Gastroesophageal sphincter (tissue), 4 donors: ENCODE results near the gene DUSP11. TPM values are rescaled to one million over a fixed set of nuclear protein-coding genes. Genes with fewer than 3 reads are reported as not detected.
"Not testable (repeated sequence)": the region's sequence is repeated elsewhere in the genome, so short reads cannot be mapped to it uniquely, and the experiment has no call there.

Source experiments
- ATAC-seq: fragments of 150-250 bp; one replicate; pipeline ENCODE4 v1.9.1; 2016; ENCODE audit warnings: mild to moderate bottlenecking, moderate library complexity
- H3K27ac ChIP-seq, 4 donors: fragments of 200-600 bp; sonication (generic) in 3 of 4; 1 replicate in 3 of 4; 2 replicates in 1 of 4; pipeline ENCODE4 v1.5.1; 2016 to 2019
- H3K27me3 ChIP-seq: fragments of 200-600 bp; sonication (generic); one replicate; pipeline ENCODE4 v1.5.1; 2019
- H3K36me3 ChIP-seq, 2 donors: fragments of 200-600 bp; sonication (generic); one replicate each; pipeline ENCODE4 v1.5.1; 2019; ENCODE audit warnings: control low read depth in 1 of 2
- H3K4me1 ChIP-seq, 3 donors: fragments of 200-600 bp; sonication (generic); 1 replicate in 2 of 3; 2 replicates in 1 of 3; pipeline ENCODE4 v1.5.1; 2016 to 2019; ENCODE audit warnings: control low read depth in 2 of 3
- H3K4me3 ChIP-seq, 2 donors: fragments of 200-600 bp; sonication (generic); one replicate each; pipeline ENCODE4 v1.5.1; 2019; ENCODE audit warnings: mild to moderate bottlenecking in 1 of 2, moderate library complexity in 1 of 2
- H3K9me3 ChIP-seq, 3 donors: fragments of 200-600 bp; sonication (generic); one replicate each; pipeline ENCODE4 v1.5.1; 2017 to 2019; ENCODE audit warnings: control low read depth in 2 of 3
- EP300 ChIP-seq: sonication (generic); formaldehyde crosslinking; IDR thresholded peaks from one replicate; pipeline ENCODE4 v1.6.1; 2017; ENCODE audit warnings: antibody characterized with exemption, mild to moderate bottlenecking
- POLR2A ChIP-seq, 2 donors: fragments of 450-650 bp; IDR thresholded peaks; one replicate each; pipeline ENCODE4 v1.6.1; 2017; ENCODE audit warnings: antibody characterized with exemption in 2 of 2, mild to moderate bottlenecking in 2 of 2, moderate library complexity in 1 of 2
- POLR2AphosphoS5 ChIP-seq: sonication (generic); formaldehyde crosslinking; IDR thresholded peaks from one replicate; pipeline ENCODE4 v1.6.1; 2017; ENCODE audit warnings: antibody characterized with exemption
- WGBS, 2 donors: methylation state at CpG; one replicate each; pipeline ENCODE4 v1.1.5; 2018; ENCODE audit warnings: low coverage in 1 of 2; 5-methylcytosine and 5-hydroxymethylcytosine counted together
- total RNA-seq, 4 donors: library from RNA; depleted of rRNA; stranded (reverse); fragments of >200 nt; gene quantifications; one replicate each; pipeline ENCODE4 v1.1.0, GENCODE V29; 2016
- TF ChIP-seq, protein P1 (sequence below), 4 experiments: fragments of 200-600 bp in 2 of 4; fragments of 450-650 bp in 2 of 4; sonication (generic) in 1 of 4; IDR thresholded peaks; one replicate each; pipeline ENCODE4 v1.5.1; 2017 to 2019; ENCODE audit warnings: antibody characterized with exemption in 4 of 4, mild to moderate bottlenecking in 2 of 4, moderate library complexity in 2 of 4

The DUSP11 gene
- total RNA-seq, 4 donors from 2014 or later, result 19.6 to 25.8 (median 25.1) TPM

DNA sequence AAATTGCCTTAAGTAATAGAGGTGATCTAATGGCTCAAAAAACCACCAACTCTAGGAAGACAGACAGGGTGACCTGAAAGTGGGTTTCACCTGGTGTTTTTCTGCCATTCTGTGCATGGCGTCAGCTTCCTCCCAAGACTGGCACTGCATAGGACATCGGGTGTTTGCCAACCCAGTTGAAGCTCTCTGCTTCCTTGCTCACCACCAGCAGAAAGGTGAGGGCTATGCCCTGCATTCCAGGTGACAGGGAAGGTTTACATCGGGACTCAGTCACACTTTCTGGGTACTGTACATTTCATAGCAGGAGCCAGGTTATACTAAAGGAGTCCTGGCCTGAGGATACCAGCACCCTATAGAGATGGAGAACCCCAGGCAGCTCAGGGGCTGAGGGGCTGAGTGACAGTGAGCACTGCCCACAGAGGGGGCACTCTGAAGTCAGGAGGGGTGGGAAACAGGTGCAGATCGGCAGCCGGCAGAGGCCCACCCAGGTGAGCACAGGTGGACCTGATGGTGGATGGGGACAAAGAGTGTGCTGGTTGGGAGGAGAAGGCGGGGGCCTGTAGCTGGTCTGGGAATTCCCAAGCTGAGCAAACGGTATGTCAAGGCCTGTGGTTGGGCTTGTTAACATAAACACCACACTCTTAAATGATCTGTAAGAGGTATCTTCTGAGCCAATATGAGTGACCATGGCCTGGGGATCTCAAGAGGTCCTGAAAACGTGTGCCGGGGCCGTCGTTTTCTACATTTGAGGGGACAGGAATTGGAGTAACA lies 60.9 kb downstream of the DUSP11 start:
- no peaks in the 10 kb centered on the region for H3K9me3 ChIP-seq
- TF ChIP-seq EP300 (no peak), POLR2AphosphoS5 (no peak), POLR2A (IDR thresholded peaks at IDR 0.05) (no peak)
- TF ChIP-seq, protein P1, sequence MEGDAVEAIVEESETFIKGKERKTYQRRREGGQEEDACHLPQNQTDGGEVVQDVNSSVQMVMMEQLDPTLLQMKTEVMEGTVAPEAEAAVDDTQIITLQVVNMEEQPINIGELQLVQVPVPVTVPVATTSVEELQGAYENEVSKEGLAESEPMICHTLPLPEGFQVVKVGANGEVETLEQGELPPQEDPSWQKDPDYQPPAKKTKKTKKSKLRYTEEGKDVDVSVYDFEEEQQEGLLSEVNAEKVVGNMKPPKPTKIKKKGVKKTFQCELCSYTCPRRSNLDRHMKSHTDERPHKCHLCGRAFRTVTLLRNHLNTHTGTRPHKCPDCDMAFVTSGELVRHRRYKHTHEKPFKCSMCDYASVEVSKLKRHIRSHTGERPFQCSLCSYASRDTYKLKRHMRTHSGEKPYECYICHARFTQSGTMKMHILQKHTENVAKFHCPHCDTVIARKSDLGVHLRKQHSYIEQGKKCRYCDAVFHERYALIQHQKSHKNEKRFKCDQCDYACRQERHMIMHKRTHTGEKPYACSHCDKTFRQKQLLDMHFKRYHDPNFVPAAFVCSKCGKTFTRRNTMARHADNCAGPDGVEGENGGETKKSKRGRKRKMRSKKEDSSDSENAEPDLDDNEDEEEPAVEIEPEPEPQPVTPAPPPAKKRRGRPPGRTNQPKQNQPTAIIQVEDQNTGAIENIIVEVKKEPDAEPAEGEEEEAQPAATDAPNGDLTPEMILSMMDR (IDR thresholded peaks at IDR 0.05), result no peak
- H3K36me3 ChIP-seq, result no peaks in the 10 kb centered on the region
- H3K27me3 ChIP-seq, result no peaks in the 10 kb centered on the region
- H3K27ac ChIP-seq, result no peak overlapping the region
- 72 to 76% methylated on average over 5 to 7 of the region's 11 CpGs for WGBS, 2 donors
- no peaks in the 10 kb centered on the region for H3K4me1 ChIP-seq
- no peak for ATAC-seq
- no peak overlapping the region for H3K4me3 ChIP-seq

DNA sequence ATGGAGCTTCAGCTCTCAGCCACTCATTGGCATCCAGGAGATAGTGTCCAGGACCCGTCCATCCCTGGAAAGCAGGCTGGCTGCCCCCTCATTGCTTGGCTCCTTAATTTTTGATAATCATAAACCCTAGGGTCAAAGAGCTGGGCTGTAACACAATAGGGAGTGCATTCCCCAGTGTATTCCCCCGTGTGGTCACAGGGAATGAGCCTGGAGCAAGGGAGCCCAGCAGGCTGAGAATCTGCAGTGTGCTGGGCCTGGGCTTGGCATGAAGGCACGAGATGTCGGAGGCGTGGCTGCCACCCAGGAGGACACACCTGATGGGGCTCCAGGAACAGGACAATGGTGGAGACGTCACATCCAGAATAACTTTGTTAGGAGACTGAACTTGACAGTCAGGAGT lies 61.5 kb downstream of the DUSP11 start:
- no peak overlapping the region for H3K4me3 ChIP-seq
- H3K27ac ChIP-seq, result no peak overlapping the region
- ATAC-seq, result no peak
- no peaks in the 10 kb centered on the region for H3K4me1 ChIP-seq
- no peaks in the 10 kb centered on the region for H3K27me3 ChIP-seq
- no peak for TF ChIP-seq POLR2AphosphoS5
- no peak for TF ChIP-seq EP300
- no peak for TF ChIP-seq POLR2A (IDR thresholded peaks at IDR 0.05)
- TF ChIP-seq, protein P1 (IDR thresholded peaks at IDR 0.05), result no peak
- H3K9me3 ChIP-seq, result no peaks in the 10 kb centered on the region
- no peaks in the 10 kb centered on the region for H3K36me3 ChIP-seq
- 95 to 100% methylated on average over 2 to 3 of the region's 6 CpGs for WGBS, 2 donors

DNA sequence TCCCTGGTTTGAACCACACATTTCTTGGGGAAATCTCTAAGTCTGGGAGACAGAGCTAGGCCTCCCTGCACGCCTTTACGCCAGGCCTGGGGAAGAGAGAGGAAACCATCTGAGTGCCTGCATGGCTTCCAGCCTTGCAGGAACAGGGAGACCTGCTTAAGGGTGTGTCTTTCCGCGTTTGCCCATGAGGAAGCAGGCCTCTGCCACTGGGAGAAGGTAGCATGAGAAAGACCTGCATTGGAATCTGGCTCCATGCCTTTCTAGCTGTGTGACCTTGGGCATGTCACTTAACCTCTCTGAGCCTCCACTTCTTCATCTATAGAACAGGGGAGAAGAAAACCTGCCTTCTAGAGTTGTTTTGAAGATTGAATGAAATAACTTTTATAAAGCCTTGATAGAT lies 62.2 kb downstream of the DUSP11 start:
- WGBS, 2 donors, result no CpG with 5 or more reads among the region's 4 CpGs
- H3K27me3 ChIP-seq, ATAC-seq: not testable (repeated sequence)

DNA sequence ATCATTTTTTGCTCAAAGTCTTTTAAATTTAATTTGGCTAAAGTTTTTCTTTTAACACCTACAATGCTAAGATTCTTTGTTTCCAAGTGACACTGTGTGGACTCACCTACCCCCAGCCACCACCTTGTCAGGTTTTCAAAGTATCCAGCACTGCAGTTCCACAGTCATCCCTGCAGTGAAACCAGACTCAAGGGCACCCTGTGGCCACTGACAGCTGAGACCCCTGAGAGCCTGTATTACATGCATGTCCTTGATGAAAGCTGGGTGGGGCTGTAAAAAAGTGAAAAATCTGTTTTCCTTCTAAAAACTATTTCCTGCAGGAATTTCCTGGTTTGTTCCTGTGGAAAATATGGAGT lies 62.7 kb downstream of the DUSP11 start:
- Histone ChIP-seq H3K4me3 (no peak overlapping the region), H3K27me3 (no peaks in the 10 kb centered on the region), H3K27ac (peak overlapping the region in 2 of 4 donors; percentile 18 to 52), H3K4me1 (no peaks in the 10 kb centered on the region), H3K9me3 (no peaks in the 10 kb centered on the region), H3K36me3 (no peaks in the 10 kb centered on the region)
- TF ChIP-seq POLR2A (IDR thresholded peaks at IDR 0.05) (no peak), EP300 (no peak), POLR2AphosphoS5 (no peak)
- TF ChIP-seq, protein P1 (IDR thresholded peaks at IDR 0.05), result no peak
- no peak for ATAC-seq

More for the DNA sequence above, 62.2 kb downstream of the DUSP11 start:
- H3K36me3 ChIP-seq, H3K4me1 ChIP-seq, H3K27ac ChIP-seq, H3K4me3 ChIP-seq, H3K9me3 ChIP-seq: not testable (repeated sequence)

DNA sequence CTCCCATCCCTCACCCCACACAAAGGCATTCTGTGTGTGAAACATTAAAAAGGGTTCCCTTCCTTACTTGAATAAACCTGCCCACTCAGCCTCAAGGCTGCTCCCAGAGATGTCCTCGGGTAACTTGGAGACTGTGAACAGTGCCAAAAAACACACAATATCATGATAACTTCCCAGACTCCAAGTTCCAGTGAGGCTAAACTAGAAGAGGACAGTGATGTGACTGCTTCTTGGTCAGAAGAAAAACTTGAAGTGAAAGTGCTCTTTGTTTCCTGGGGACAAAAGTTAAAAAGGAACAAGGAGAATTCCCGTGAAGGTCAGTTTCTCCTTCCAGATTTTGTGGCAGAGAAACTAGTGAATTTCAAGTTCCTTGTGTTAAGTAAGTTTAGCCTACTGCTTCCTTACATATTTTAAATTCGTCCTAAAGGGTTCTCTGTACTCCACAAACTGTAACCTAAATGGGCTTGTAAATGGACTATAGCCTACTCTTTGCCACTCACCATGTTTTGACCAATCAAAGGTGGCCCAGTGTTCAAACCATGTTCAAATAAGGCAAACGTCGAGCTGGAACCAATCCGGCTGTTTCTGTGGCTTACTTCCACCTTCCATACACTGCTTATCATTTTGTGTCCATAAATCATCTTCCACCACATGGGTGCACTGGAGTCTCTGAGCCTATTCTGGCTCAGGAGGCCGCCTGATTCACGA lies 63.2 kb downstream of the DUSP11 start:
- H3K4me1 ChIP-seq, result no peaks in the 10 kb centered on the region
- H3K4me3 ChIP-seq, result peak overlapping the region in 1 of 2 donors; percentile 19
- 18 to 38% methylated on average over 6 to 8 of the region's 8 CpGs for WGBS, 2 donors
- no peaks in the 10 kb centered on the region for H3K27me3 ChIP-seq
- H3K9me3 ChIP-seq, result no peaks in the 10 kb centered on the region
- no peaks in the 10 kb centered on the region for H3K36me3 ChIP-seq
- H3K27ac ChIP-seq, result peak overlapping the region in 3 of 4 donors; percentile 18 to 62 (median 52)
- TF ChIP-seq POLR2A (IDR thresholded peaks at IDR 0.05), result no peak
- no peak for TF ChIP-seq POLR2AphosphoS5
- ATAC-seq, result peak; percentile 36

DNA sequence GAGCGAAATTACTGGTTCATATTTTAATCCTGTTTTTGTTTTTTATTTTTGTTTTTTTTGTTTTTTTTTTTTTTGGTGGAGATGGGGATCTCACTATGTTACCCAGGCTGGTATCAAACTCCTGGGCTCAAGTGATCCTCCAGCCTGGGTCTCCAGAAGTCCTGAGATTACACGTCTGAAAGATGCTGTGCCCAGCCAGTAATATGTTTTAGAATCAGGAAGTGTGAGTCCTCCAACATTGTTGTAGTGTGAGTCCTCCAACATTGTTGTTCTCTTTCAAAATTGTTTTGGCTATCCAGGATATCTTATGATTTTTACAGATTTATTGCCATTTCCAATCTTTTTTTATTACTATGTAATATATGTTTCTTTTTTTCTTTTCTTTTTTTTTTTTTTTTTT lies 65.8 kb downstream of the DUSP11 start:
- ATAC-seq, result no peak
- TF ChIP-seq POLR2AphosphoS5, result no peak
- no peak for TF ChIP-seq EP300
- no peak for TF ChIP-seq POLR2A (IDR thresholded peaks at IDR 0.05)
- TF ChIP-seq, protein P1 (IDR thresholded peaks at IDR 0.05), result no peak
- H3K36me3 ChIP-seq, result no peaks in the 10 kb centered on the region
- no peaks in the 10 kb centered on the region for H3K9me3 ChIP-seq
- no peaks in the 10 kb centered on the region for H3K27me3 ChIP-seq
- no peak overlapping the region for H3K27ac ChIP-seq
- H3K4me3 ChIP-seq, result no peak overlapping the region
- no peaks in the 10 kb centered on the region for H3K4me1 ChIP-seq
- 79 to 84% methylated on average over 2 of the region's 2 CpGs for WGBS, 2 donors
